ENCODE measurements around the gene TMEM131.

Gene TMEM131

DNA sequence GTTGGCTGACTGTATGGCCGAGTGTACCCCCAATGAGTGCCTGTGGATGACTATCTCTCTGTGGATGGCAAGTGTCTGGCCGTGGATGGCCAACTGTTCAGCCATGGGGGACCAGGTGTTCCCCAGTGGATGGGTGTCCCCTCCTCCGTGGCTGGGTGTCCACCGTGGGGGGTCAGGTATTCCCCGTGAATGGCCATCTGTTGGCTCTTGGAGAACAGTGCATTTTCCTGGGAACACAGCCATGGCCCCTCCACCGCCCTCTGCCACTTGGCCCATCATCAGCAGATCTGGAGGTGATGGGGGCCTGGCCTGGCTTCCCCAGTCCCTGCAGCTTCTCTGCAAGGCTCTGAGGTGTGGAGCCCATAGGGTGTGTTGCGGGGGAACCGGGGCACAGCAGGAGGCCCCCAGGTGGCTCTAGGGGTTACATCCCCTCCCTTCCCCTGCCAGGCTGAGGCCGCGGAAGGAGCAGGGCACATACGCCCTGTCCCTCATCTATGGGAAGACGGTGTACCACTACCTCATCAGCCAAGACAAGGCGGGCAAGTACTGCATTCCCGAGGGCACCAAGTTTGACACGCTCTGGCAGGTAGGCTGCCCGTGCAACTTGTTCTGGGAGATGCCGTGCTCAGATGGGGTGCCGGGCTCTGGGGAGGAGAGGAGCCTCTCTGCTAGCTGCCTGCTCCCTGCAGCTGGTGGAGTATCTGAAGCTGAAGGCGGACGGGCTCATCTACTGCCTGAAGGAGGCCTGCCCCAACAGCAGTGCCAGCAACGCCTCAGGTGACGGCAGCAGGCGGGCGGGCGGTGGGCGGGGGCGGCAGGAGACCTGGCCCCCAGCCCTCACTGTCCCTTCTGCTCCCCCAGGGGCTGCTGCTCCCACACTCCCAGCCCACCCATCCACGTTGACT, 263.1 kb downstream of the TMEM131 start:
- in situ Hi-C loops (cut with MboI; ENCODE audit: low pct_unique_long_range_greater_than_20kb, low sequenced_read_pairs, unreplicated experiment) = no loop called here
- DNase-seq (ENCODE audit: low spot score) = no peak
- TF ChIP-seq, protein P1, sequence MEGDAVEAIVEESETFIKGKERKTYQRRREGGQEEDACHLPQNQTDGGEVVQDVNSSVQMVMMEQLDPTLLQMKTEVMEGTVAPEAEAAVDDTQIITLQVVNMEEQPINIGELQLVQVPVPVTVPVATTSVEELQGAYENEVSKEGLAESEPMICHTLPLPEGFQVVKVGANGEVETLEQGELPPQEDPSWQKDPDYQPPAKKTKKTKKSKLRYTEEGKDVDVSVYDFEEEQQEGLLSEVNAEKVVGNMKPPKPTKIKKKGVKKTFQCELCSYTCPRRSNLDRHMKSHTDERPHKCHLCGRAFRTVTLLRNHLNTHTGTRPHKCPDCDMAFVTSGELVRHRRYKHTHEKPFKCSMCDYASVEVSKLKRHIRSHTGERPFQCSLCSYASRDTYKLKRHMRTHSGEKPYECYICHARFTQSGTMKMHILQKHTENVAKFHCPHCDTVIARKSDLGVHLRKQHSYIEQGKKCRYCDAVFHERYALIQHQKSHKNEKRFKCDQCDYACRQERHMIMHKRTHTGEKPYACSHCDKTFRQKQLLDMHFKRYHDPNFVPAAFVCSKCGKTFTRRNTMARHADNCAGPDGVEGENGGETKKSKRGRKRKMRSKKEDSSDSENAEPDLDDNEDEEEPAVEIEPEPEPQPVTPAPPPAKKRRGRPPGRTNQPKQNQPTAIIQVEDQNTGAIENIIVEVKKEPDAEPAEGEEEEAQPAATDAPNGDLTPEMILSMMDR (IDR thresholded peaks at IDR 0.05; ENCODE audit: extremely low read depth, insufficient read depth, missing control alignments) = no peak

DNA sequence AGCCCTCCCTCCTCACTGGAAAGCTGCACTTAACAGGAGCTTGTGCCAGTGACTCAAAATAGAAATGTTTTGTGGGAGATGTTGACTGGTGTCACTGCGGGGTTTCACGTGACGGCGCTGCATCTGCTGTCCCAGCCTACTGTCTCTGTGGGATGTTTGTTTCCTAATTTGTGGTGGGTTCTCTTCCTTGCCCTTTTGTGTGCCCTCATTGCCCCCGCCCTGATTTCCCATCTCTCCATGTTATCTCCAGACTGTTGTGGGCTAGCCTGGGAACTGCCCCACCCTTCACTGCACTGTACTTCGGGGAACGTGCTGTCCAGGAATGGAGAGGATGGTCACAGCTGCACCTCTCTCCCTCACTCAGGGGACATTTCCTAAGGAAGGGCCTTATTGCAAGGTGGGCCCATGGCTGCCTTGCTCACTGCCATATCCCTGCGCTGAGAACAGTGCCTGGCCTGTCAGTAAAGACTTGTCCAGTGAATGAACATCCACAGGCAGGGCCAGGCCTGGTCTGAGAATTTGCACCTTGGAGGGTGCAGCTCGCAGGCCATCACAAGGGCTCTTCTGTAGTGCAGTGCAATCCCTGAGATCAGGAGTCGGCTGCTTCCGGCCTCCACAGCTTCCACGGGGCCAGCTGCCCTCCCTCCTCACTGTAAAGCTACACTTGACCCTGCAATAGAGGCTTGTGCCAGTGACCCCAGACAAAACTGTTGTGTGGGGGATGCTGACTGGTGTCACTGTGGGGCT, 264.3 kb downstream of the TMEM131 start:
- in situ Hi-C loops (cut with MboI; ENCODE audit: low pct_unique_long_range_greater_than_20kb, low sequenced_read_pairs, unreplicated experiment) = no loop called here
- TF ChIP-seq, protein P1 (IDR thresholded peaks at IDR 0.05; ENCODE audit: extremely low read depth, insufficient read depth, missing control alignments) = no peak
- DNase-seq (ENCODE audit: low spot score) = no peak

DNA sequence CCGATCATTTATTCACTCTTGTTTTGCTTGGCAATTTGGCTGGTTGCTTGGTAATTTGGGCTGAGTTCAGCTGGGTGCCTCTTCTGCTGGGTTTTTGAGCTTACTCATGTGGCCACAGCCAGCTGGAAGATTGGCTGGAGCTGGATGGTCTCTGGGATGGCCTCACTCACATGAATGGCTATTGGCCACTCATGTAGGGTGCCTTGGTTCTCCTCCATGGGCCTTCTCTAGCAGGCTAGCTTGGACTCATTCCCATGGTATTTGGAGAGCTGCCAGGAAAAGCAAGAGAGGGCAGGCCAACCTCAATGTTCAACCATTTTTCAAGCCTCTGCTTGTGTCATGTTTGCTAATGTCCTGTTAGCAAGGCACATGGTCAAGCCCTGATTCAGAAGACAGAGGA, 265.5 kb downstream of the TMEM131 start:
- in situ Hi-C loops (cut with MboI; ENCODE audit: low pct_unique_long_range_greater_than_20kb, low sequenced_read_pairs, unreplicated experiment) = no loop called here
- no peak for DNase-seq (ENCODE audit: low spot score)
- TF ChIP-seq, protein P1 (IDR thresholded peaks at IDR 0.05; ENCODE audit: extremely low read depth, insufficient read depth, missing control alignments) = no peak

DNA sequence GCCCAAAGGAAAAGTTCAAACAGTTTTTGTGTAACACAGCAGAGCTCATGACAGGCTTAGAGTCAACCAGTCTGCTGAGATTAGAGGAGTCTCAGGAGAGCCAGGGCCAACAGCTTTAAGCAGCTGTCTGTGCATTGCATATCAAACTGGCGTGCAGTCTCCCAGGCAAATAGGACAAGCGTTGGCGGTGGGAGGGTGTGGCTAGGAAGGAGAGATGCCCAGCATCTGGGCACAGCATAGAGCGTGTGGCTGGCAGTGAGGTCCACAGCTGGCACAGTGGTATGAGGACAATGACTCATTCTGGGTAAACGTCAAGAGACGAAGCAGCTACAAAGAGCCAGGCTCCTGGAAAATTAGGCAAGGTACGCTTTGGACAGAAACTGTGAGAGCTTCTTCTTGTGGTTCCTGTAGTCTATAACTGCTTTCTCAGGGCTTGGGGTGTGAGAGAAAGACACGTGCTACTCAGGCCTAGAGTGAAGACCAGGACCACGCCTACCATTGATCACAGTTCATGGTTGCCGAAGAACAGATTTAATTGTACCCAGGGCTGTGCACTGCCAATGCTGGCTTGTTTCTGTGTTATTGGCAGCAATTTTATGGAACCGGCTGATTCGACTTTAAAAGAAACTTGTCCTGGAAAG, 267.5 kb downstream of the TMEM131 start:
- in situ Hi-C loops (cut with MboI; ENCODE audit: low pct_unique_long_range_greater_than_20kb, low sequenced_read_pairs, unreplicated experiment) = no loop called here
- no peak for DNase-seq (ENCODE audit: low spot score)
- TF ChIP-seq, protein P1 (IDR thresholded peaks at IDR 0.05; ENCODE audit: extremely low read depth, insufficient read depth, missing control alignments) = no peak

DNA sequence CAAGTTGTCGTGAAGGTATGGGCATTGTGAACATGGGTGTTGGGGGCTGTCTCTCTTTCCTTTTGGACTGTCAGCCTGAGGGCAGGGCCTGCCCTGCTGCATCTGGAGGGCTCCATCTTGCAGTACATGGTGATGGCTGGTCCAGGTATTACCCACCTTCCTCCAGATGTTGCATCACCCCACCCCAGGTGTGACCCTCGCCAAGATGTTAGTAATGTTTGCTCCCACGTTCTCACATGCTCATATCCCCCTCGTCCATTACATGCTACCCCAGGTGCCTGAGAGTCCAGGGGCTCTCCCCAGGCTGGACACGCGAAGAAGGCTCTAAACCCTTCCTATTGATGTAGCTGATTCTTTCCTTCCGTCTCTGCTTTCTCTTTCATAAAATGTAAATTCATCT, 268.5 kb downstream of the TMEM131 start:
- no peak for DNase-seq (ENCODE audit: low spot score)
- in situ Hi-C loops (cut with MboI; ENCODE audit: low pct_unique_long_range_greater_than_20kb, low sequenced_read_pairs, unreplicated experiment) = no loop called here

More for the DNA sequence above, 268.5 kb downstream of the TMEM131 start:
- TF ChIP-seq, protein P1 (IDR thresholded peaks at IDR 0.05; ENCODE audit: extremely low read depth, insufficient read depth, missing control alignments) = no peak

Data from GM13977 (cell line).